ENCODE results near the gene NSMF. TPM values are rescaled to one million over a fixed set of nuclear protein-coding genes. Genes with fewer than 3 reads are reported as not detected.

NSMF gene
- total and polyA plus RNA-seq, 2 donors (not counting 1 experiment from before 2014, with no cell fraction given) = 28.7 to 59.4 TPM

DNA sequence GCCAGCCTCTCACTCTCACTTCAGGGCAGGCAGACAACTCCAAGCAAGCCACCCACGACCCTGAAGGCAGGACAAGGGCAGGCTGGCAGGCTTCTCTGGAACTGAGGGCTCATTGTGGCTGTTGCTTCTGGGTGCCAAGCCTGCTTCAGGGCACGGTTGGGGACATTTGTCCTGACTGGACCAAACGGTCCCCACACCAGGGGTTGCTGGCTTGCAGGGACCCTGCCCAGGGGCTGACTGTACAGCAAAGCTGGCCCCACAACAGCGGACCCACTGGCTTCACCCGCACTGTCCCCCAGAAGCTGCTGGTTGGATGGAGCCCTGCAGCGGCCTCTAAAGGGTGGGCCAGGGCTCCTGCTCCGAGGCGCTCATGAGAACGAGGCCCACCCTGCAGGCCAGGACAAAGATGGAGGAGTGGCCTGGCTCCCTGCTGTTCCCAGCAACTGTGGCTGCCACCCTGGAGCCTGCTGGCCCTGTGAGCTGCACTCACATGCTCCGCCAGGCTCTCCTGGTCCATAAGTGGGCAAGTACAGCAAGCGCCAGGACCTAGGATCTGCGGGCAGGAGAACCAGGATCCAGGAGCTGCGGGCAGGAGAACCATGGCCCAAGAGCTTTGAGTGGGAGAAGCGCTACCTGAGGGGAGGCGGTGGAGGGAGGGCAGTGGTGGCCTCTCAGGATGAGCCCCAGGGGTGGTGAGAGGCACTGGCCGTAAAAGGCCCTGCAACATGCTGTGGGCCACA, 34.4 kb upstream of the NSMF start:
- Mint-ChIP-seq H3K4me1 (peaks cover 2% of the 10 kb centered on the region), H3K27ac (no peak overlapping the region), H3K9me3 (ENCODE audit: insufficient read depth) (no peaks in the 10 kb centered on the region), H3K27me3 (no peaks in the 10 kb centered on the region), H3K4me3 (no peak overlapping the region)
- H3K4me3 ChIP-seq (ENCODE audit: control extremely low read depth in 1 of 5, extremely low read depth in 1 of 5, insufficient read depth in 1 of 5, low read depth in 2 of 5, low read length in 4 of 5) = no peak overlapping the region
- H3K9ac ChIP-seq (ENCODE audit: low read length) = no peak overlapping the region
- no peak overlapping the region for H3K27ac ChIP-seq (ENCODE audit: low read length in 2 of 2)
- ChIA-PET CTCF (no interaction called here), POLR2A (no interaction called here)
- peaks cover 0 to 10% of the 10 kb centered on the region in 2 experiments for H3K36me3 ChIP-seq (replicated peaks in 1 of 2; ENCODE audit: control extremely low read depth in 1 of 2, control insufficient read depth in 1 of 2, extremely low read depth in 1 of 2, insufficient read depth in 2 of 2, low read length in 1 of 2)
- WGBS (ENCODE audit: insufficient coverage) = 95% methylated on average over 16 of the region's 16 CpGs
- H2AFZ ChIP-seq (ENCODE audit: insufficient read depth, low read depth, low read length, poor library complexity, severe bottlenecking) = no peak overlapping the region
- H3K4me2 ChIP-seq (replicated peaks; ENCODE audit: low read depth, low read length, poor library complexity, severe bottlenecking) = no peak overlapping the region
- no peaks in the 10 kb centered on the region for H3K27me3 ChIP-seq (replicated peaks in 1 of 4; ENCODE audit: control extremely low read depth in 1 of 4, control insufficient read depth in 3 of 4, insufficient read depth in 4 of 4, low read length in 3 of 4)
- H3K4me1 ChIP-seq (ENCODE audit: control insufficient read depth in 2 of 2, insufficient read depth in 2 of 2, low read length in 2 of 2) = no peaks in the 10 kb centered on the region
- no peak for ATAC-seq (ENCODE audit: low read depth)
- no peak for TF ChIP-seq EZH2 (IDR thresholded peaks at IDR 0.05; ENCODE audit: borderline replicate concordance, insufficient read depth, low read depth, low read length, poor library complexity, severe bottlenecking)
- TF ChIP-seq, protein P1, sequence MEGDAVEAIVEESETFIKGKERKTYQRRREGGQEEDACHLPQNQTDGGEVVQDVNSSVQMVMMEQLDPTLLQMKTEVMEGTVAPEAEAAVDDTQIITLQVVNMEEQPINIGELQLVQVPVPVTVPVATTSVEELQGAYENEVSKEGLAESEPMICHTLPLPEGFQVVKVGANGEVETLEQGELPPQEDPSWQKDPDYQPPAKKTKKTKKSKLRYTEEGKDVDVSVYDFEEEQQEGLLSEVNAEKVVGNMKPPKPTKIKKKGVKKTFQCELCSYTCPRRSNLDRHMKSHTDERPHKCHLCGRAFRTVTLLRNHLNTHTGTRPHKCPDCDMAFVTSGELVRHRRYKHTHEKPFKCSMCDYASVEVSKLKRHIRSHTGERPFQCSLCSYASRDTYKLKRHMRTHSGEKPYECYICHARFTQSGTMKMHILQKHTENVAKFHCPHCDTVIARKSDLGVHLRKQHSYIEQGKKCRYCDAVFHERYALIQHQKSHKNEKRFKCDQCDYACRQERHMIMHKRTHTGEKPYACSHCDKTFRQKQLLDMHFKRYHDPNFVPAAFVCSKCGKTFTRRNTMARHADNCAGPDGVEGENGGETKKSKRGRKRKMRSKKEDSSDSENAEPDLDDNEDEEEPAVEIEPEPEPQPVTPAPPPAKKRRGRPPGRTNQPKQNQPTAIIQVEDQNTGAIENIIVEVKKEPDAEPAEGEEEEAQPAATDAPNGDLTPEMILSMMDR (IDR thresholded peaks at IDR 0.05) = no peak
- no peaks in the 10 kb centered on the region for H3K79me2 ChIP-seq (ENCODE audit: control insufficient read depth, insufficient read depth, low read length)
- peaks cover 0 to 40% (median 0%) of the 10 kb centered on the region in 3 donors for H3K9me3 ChIP-seq (ENCODE audit: control extremely low read depth in 1 of 3, control insufficient read depth in 2 of 3, insufficient read depth in 1 of 3, low read length in 2 of 3)
- no peak for DNase-seq
- intact Hi-C loops (cut with micrococcal nuclease) = no loop called here
- H4K20me1 ChIP-seq (ENCODE audit: control insufficient read depth, insufficient read depth, low read length, poor library complexity, severe bottlenecking) = no peaks in the 10 kb centered on the region

All from B cell (primary cell).